H9 (cell line): ENCODE data around the gene DKK3. TPM values are rescaled to one million over a fixed set of nuclear protein-coding genes. Genes with fewer than 3 reads are reported as not detected.

ENCODE experiments used
- DNase-seq: peaks from one replicate; pipeline ENCODE4 v3.0.0-alpha.2; 2017
- H2AFZ ChIP-seq: one replicate; pipeline ENCODE4 v1.6.1; 2013; ENCODE audit warnings: mild to moderate bottlenecking, low read length, control low read depth, moderate library complexity
- H2AK5ac ChIP-seq: 2 replicates; pipeline ENCODE4 v1.6.1; 2013; ENCODE audit warnings: low read length, control low read depth, mixed read lengths; ENCODE audit not compliant: insufficient read length
- H2BK120ac ChIP-seq: one replicate; pipeline ENCODE4 v1.6.1; 2013; ENCODE audit warnings: low read depth, mild to moderate bottlenecking, low read length, control low read depth, inconsistent platforms; ENCODE audit not compliant: poor library complexity, severe bottlenecking
- H2BK12ac ChIP-seq: 2 replicates; pipeline ENCODE4 v1.6.1; 2013; ENCODE audit warnings: low read length, control low read depth, mixed read lengths, low read depth; ENCODE audit not compliant: insufficient read length
- H2BK15ac ChIP-seq: 2 replicates; pipeline ENCODE4 v1.6.1; 2013; ENCODE audit warnings: low read depth, low read length, control low read depth
- H2BK20ac ChIP-seq: one replicate; pipeline ENCODE4 v1.6.1; 2013; ENCODE audit warnings: low read depth, mild to moderate bottlenecking, low read length, control low read depth, inconsistent platforms; ENCODE audit not compliant: poor library complexity, severe bottlenecking
- H2BK5ac ChIP-seq: 2 replicates; pipeline ENCODE4 v1.6.1; 2013; ENCODE audit warnings: low read length, control low read depth, mixed read lengths; ENCODE audit not compliant: insufficient read length
- H3K14ac ChIP-seq: 2 replicates; pipeline ENCODE4 v1.6.1; 2013; ENCODE audit warnings: low read length, control low read depth; ENCODE audit not compliant: insufficient read depth
- H3K18ac ChIP-seq: 2 replicates; pipeline ENCODE4 v1.6.1; 2013; ENCODE audit warnings: low read depth, mild to moderate bottlenecking, mixed read lengths, low read length, control low read depth; ENCODE audit not compliant: insufficient read length
- H3K23ac ChIP-seq: 2 replicates; pipeline ENCODE4 v1.6.1; 2013; ENCODE audit warnings: low read length, control low read depth, mixed read lengths, low read depth; ENCODE audit not compliant: insufficient read length
- H3K23me2 ChIP-seq: 2 replicates; pipeline ENCODE4 v1.6.1; 2013; ENCODE audit warnings: low read depth, mild to moderate bottlenecking, mixed read lengths, low read length, control low read depth; ENCODE audit not compliant: insufficient read length, poor library complexity, severe bottlenecking
- H3K27ac ChIP-seq: 2 replicates; pipeline ENCODE4 v1.5.1; 2013; ENCODE audit warnings: low read length, control low read depth, mixed read lengths, low read depth; ENCODE audit not compliant: insufficient read length
- H3K27me3 ChIP-seq: 2 replicates; pipeline ENCODE4 v1.6.1; 2013; ENCODE audit warnings: low read length, control low read depth, inconsistent platforms; ENCODE audit not compliant: insufficient read depth
- H3K4ac ChIP-seq: 2 replicates; pipeline ENCODE4 v1.6.1; 2013; ENCODE audit warnings: low read depth, mild to moderate bottlenecking, control low read depth, inconsistent platforms, low read length, moderate library complexity
- H3K4me1 ChIP-seq: 2 replicates; pipeline ENCODE4 v1.6.1; 2013; ENCODE audit warnings: low read length, control low read depth, inconsistent platforms; ENCODE audit not compliant: insufficient read depth
- H3K4me2 ChIP-seq: 2 replicates; pipeline ENCODE4 v1.6.1; 2013; ENCODE audit warnings: low read length, control low read depth, mixed read lengths; ENCODE audit not compliant: insufficient read length, insufficient read depth
- H3K56ac ChIP-seq: 2 replicates; pipeline ENCODE4 v1.6.1; 2013; ENCODE audit warnings: low read depth, mild to moderate bottlenecking, mixed read lengths, low read length, control low read depth; ENCODE audit not compliant: insufficient read length
- H3K79me1 ChIP-seq: 2 replicates; pipeline ENCODE4 v1.6.1; 2013; ENCODE audit warnings: low read depth, mild to moderate bottlenecking, moderate library complexity, low read length, control low read depth, inconsistent platforms; ENCODE audit not compliant: insufficient read depth, poor library complexity, severe bottlenecking
- H3K79me2 ChIP-seq: 2 replicates; pipeline ENCODE4 v1.6.1; 2013; ENCODE audit warnings: low read length, control low read depth, inconsistent platforms; ENCODE audit not compliant: insufficient read depth
- H3K9ac ChIP-seq: 2 replicates; pipeline ENCODE4 v1.6.1; 2013; ENCODE audit warnings: low read length, control low read depth, mixed read lengths; ENCODE audit not compliant: insufficient read length; ENCODE audit errors: extremely low read depth
- H3K9me3 ChIP-seq: one replicate; pipeline ENCODE4 v1.6.1; 2013; ENCODE audit warnings: low read depth, low read length, inconsistent platforms; ENCODE audit not compliant: control insufficient read depth
- H3T11ph ChIP-seq: one replicate; pipeline ENCODE4 v1.6.1; 2013; ENCODE audit warnings: mild to moderate bottlenecking, low read length, control low read depth, inconsistent platforms
- H4K20me1 ChIP-seq: one replicate; pipeline ENCODE4 v1.6.1; 2013; ENCODE audit not compliant: control insufficient read depth, insufficient read length, insufficient read depth
- H4K5ac ChIP-seq: 2 replicates; pipeline ENCODE4 v1.6.1; 2013; ENCODE audit warnings: low read depth, mild to moderate bottlenecking, mixed read lengths, low read length, control low read depth; ENCODE audit not compliant: insufficient read length
- H4K8ac ChIP-seq: replicated peaks from 2 replicates; pipeline ENCODE4 v1.6.1; 2013; ENCODE audit warnings: low read length, control low read depth, mixed read lengths, low read depth; ENCODE audit not compliant: insufficient read length
- H4K91ac ChIP-seq: 2 replicates; pipeline ENCODE4 v1.6.1; 2013; ENCODE audit warnings: low read depth, mild to moderate bottlenecking, moderate library complexity, mixed read lengths, low read length, control low read depth; ENCODE audit not compliant: insufficient read length
- H3K27ac Mint-ChIP-seq, 3 experiments: 2 replicates in 2 of 3; 3 replicates in 1 of 3; pipeline ENCODE4 v1.8.0; 2020 to 2021; ENCODE audit warnings: mixed read lengths in 3 of 3, mild to moderate bottlenecking in 1 of 3, moderate library complexity in 1 of 3
- H3K27me3 Mint-ChIP-seq: 2 replicates; pipeline ENCODE4 v1.8.0; 2021; ENCODE audit warnings: low read depth, mild to moderate bottlenecking, moderate library complexity, mixed read lengths
- H3K36me3 Mint-ChIP-seq, 3 experiments: 2 replicates in 2 of 3; 3 replicates in 1 of 3; pipeline ENCODE4 v1.8.0; 2020 to 2021; ENCODE audit warnings: low read depth in 3 of 3, mixed read lengths in 3 of 3; ENCODE audit not compliant: insufficient read depth in 1 of 3
- H3K4me1 Mint-ChIP-seq, 2 experiments: 2 replicates each; pipeline ENCODE4 v1.8.0; 2020; ENCODE audit warnings: mixed read lengths in 2 of 2
- H3K4me3 Mint-ChIP-seq, 2 experiments: 2 replicates in 1 of 2; 3 replicates in 1 of 2; pipeline ENCODE4 v1.8.0; 2020 to 2021; ENCODE audit warnings: mild to moderate bottlenecking in 2 of 2, mixed read lengths in 2 of 2, moderate library complexity in 1 of 2
- H3K9me3 Mint-ChIP-seq, 2 experiments: 2 replicates in 1 of 2; 3 replicates in 1 of 2; pipeline ENCODE4 v1.8.0; 2020; ENCODE audit warnings: mild to moderate bottlenecking in 2 of 2, mixed read lengths in 2 of 2, moderate library complexity in 1 of 2
- CTCF ChIP-seq: fragments of 200-600 bp; sonication (generic); conservative IDR thresholded peaks from 3 replicates; pipeline ENCODE4 v1.8.0; 2021; ENCODE audit warnings: antibody characterized with exemption, mild to moderate bottlenecking
- WGBS: extraction: QIAGEN DNeasy Blood & Tissue Kit; methylation state at CpG from one replicate; pipeline ENCODE4 v1.1.7; 2013; ENCODE audit warnings: missing lambda C conversion rate, low lambda C conversion rate, mixed read lengths; ENCODE audit not compliant: insufficient read length; ENCODE audit errors: extremely low coverage; 5-methylcytosine and 5-hydroxymethylcytosine counted together
- total RNA-seq: library from RNA; stranded (reverse); gene quantifications from 2 replicates; pipeline ENCODE4 v1.2.1, GENCODE V29; 2021

Gene DKK3
- total RNA-seq, 1 experiment from 2014 or later = 17.1 TPM

- TF ChIP-seq CTCF = no peak
- H3K4ac ChIP-seq = no peak overlapping the region
- H3K36me3 Mint-ChIP-seq = peaks cover 4 to 18% (median 9%) of the 10 kb centered on the region in 3 experiments
These were observed 16.0 kb upstream of the DKK3 start for GRCh38 chr11:12024254-12024926.

More at GRCh38 chr11:12024254-12024926, 16.0 kb upstream of the DKK3 start:
- H3K4me1 Mint-ChIP-seq = peaks cover 4% of the 10 kb centered on the region in 2 experiments; a peak in 3 of 4 replicates
- no peak overlapping the region for H3K18ac ChIP-seq
- no peak overlapping the region for H2BK12ac ChIP-seq
- no peak overlapping the region for H2BK120ac ChIP-seq
- no peak overlapping the region for H3K14ac ChIP-seq
- no peak overlapping the region for H3K27ac ChIP-seq
- no peak overlapping the region for H4K91ac ChIP-seq
- no peaks in the 10 kb centered on the region for H3K23me2 ChIP-seq
- H4K8ac ChIP-seq = no peak overlapping the region
- no peaks in the 10 kb centered on the region for H3K79me1 ChIP-seq
- H2BK20ac ChIP-seq = no peak overlapping the region
- no peaks in the 10 kb centered on the region for H4K20me1 ChIP-seq
- no peak for DNase-seq
- H3K4me2 ChIP-seq = no peak overlapping the region
- no peak overlapping the region for H2BK5ac ChIP-seq
- peaks cover 10% of the 10 kb centered on the region for H3K9me3 ChIP-seq
- no peak overlapping the region for H2AFZ ChIP-seq
- H3K56ac ChIP-seq = no peak overlapping the region
- H2AK5ac ChIP-seq = no peak overlapping the region
- H3K9ac ChIP-seq = no peak overlapping the region
- H3K27me3 ChIP-seq = no peaks in the 10 kb centered on the region
- H3T11ph ChIP-seq = no peak overlapping the region
- no peak overlapping the region for H3K23ac ChIP-seq
- no peak overlapping the region for H2BK15ac ChIP-seq
- no peak overlapping the region for H3K4me3 Mint-ChIP-seq
- H4K5ac ChIP-seq = no peak overlapping the region
- no peak overlapping the region for H3K27ac Mint-ChIP-seq
- H3K27me3 Mint-ChIP-seq = peaks cover 7% of the 10 kb centered on the region
- WGBS = no CpG with 5 or more reads among the region's 4 CpGs
- H3K79me2 ChIP-seq = no peaks in the 10 kb centered on the region
- no peaks in the 10 kb centered on the region; the same call in 1 of the 2 replicates for H3K4me1 ChIP-seq
- H3K9me3 Mint-ChIP-seq = peaks cover 17 to 19% of the 10 kb centered on the region in 2 experiments; a peak in 4 of 5 replicates
